Activated CD4-positive, alpha-beta T cell treated with anti-CD3 and anti-CD28 coated beads, Interleukin-2, amount 50 U/mL, for 4 hours (primary cell): ENCODE measurements around the gene MYO1D.
"Not testable (repeated sequence)": the region's sequence is repeated elsewhere in the genome, so short reads cannot be mapped to it uniquely, and the experiment has no call there.

ENCODE experiments used
- DNase-seq, 2 experiments: peaks; one replicate each; pipeline ENCODE4 v3.0.0-alpha.2; 2020

Gene MYO1D

DNA sequence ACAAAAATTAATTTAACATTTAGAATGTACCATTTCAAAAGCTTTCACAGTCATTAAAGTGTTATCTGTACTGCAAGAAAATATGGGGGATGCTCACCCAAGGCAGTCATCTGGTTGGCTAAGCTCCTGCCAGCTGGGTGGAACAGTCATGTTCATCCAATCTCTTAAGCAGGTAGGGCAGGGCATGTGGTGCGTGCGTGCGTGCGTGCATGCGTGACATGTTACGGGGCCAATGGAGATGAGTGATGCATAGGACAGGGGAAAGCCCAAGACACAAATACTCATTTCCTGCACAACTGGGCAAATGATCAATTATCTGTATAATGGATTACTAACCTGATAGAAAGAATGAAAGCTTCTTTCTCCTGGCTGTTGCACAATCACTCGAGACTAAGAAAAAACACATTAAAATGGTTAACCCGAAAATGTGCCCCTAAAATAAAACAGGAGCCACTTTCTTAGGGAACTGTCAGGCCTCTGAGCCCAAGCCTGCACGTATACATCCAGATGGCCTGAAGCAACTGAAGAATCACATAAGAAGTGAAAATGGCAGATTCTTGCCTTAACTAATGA lies 104.4 kb downstream of the MYO1D start:
- no peak for DNase-seq

DNA sequence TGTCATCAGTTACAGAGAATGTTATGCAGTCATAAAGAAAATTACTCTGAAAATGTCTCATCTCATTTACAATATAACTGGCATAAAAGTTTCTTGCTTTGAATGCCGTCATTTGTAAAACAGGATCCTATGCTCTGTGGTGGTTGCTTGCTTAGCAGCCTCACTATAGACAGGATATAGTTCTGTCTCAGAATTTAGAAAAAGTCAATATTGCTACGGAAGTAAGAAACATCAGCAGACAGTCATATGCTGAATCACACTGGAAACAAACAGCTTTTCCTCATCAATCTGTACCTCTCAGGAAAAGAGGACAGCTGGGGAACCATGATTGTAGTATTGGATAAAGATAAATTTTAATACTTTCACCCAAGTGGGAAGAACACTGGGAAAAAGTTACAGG lies 105.5 kb downstream of the MYO1D start:
- DNase-seq, result no peak

DNA sequence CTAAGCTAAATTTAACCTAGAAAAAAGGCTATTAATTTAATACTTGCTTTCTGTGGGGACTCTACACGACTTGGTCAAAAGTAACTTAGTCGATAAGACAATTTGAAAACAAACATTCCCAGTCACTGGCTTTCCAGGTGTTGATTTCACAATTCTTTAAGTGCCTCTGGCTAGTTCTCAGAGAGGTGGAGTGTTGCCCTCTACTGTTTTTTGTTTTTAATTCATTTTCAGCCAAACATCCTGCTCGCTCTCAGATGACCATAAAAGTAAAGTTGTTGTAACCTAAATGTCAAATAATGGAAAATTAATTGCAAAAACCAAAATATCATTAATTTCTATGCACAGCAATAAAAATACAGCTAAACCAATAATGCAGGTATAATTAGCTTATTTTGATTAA lies 107.1 kb downstream of the MYO1D start:
- no peak for DNase-seq

DNA sequence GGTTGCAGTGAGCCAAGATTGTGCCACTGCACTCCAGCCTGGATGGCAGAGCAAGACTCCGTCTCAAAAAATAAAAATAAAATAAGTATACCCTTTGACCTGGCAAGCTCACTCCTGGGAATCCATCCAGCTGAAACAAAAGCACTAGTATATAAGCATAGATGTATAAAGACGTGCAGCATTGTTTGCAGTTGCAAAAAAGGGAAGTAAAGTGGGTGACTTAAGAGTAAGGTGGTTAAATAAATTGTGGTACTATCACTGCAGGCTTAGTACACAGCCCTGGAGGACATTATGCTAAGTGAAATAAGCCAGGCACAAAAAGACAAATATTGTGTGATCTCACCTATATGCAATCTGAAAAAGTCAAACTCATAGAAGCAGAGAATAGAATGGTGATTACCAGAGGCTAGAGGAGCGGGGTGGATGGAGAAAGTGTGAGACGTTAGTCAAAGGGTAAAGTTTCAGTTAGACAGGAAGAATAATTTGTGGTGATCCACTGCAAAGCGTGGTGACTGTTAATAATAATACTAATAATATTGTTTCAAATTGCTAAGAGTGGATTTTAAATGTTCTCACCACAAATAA lies 113.0 kb downstream of the MYO1D start:
- DNase-seq, result no peak

DNA sequence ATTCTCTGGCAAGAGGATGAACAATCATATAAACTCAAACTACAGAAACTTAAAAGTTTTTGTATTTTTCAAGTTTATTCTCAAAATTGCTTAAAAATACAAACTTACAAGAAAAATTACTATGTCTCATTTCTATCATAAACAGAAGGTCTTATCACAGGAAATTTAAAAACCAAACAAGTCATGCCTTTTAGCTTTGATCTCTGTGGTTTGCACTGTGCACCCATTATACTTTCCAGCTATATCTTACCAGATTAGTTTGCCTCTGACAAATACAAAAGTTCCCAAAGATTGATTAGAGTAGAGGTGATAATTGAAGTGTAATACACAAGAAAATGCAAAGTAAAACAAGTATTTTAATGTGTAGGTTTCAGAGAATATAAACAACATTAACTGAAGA lies 117.4 kb downstream of the MYO1D start:
- DNase-seq, result no peak

DNA sequence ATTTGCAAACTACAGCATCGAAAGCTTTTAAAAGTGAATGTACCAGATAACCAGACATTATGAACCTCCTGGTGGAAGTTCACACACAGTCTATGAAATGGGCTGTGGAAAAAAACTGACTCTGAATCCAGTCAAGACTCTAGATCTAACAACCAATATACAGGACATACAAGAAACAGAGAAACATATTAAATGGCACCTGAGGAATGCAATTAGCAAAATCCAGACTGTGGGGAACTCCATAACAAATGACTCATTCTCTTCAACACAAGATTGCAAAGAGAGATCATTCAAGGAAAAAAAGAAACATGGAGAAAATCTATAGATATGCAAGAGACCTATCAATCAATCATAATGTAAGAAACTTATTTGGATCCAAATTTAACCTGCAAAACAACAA lies 119.0 kb downstream of the MYO1D start:
- no peak for DNase-seq

DNA sequence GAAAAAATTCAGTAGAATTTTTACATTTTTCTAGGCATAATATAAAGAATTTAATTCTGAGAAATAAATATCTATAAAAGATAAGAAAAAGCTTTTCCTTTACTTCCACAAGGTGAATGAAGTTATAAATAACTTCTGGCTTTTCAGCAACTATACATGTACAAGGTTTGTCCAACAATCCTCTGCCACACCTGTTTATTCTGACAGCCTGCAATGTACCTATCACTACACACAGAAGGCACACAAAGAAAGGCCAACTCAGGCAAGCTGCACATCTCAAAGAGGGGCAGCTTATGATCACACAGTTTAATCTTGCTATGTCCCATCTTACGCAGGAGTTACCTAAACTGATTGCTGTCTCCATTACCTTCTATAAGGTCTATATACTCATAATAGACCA lies 120.2 kb downstream of the MYO1D start:
- DNase-seq, result no peak

DNA sequence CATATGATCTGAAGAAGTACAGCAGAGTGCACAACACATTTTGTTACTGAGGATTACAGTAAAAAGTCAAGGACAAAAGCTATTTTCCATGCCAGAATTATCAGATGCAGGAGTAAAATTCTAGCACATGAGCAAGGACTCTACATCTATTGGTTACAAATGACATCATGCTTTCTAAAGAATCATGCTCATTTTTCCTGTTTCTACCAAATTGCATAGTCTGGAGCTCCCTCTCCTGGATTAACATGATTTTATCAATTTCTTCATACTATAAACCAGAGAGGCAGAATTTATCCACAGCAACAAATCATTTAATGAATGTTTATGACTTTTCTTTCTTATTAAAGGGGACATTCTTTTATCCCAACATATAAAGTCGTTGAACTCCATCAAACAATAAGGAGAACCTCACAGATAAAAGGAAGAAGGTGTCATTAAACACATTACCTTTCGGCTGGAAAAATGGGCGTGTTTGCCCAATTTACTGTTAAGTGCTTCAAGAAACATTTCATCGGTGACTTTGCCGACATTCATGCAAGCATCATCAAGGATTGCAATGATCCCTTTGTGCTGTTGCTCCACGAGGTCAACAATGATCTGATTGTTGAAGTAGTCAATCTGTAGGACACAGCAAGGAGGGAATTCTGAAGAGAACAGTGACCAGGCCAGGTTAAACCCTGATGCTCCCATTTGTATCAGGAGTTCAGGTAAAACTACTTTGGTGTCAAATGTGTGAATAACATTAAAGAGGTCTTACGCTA lies 121.7 kb downstream of the MYO1D start:
- DNase-seq, result no peak

DNA sequence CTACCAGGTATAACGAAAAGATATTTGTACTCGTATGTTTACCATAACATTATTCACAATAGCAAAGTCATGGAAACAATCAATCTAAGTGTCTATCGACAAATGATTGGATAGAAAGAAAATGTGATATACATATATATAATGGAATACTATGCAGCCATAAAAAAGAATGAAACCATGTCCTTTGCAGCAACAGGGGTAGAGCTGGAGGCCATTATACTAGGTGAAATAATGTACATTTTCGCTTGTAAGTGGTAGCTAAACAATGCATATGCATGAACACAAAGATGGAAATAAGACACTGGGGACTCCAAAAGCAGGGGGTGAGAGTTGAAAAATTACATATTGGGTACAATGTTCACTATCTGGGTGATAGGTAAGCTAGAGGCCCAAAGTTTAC lies 124.0 kb downstream of the MYO1D start:
- no peak for DNase-seq

DNA sequence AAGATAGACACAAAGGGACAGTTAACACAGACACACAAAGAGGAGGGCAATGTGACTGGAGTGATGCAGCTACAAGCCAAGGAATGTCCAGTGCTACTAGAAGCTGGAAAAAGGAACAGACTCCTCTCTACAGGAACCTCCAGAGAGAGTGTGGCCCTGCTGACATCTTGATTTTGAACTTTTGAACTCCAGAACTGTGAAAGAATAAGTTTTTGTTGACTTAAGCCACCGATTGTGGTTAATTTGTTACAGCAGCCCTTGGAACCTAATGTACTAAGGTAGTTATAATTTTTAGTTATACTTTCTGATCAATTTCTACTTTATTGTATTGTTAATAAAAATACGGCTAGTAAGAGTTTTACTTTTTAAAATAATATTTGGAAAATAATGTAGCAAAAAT lies 129.1 kb downstream of the MYO1D start:
- no peak for DNase-seq

DNA sequence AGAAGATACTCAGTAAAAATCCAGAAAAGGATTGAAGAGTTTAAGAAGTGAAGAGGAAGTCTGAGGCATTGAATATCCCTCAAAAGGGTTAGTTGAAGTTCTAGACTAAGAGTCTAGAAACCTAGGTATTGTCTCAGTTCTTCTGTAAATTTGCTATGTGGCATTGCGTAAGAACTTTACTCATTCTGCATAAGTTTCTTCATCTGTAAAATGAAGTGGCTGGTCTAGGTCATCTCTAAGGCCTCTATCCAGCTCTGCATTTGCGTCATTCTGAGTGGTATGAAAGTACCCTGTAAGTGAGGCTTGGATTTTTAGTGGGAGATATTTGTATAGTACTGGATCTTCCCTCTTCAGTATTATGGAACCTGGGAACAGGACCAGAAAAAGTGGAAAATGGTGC lies 130.2 kb downstream of the MYO1D start:
- no peak for DNase-seq

DNA sequence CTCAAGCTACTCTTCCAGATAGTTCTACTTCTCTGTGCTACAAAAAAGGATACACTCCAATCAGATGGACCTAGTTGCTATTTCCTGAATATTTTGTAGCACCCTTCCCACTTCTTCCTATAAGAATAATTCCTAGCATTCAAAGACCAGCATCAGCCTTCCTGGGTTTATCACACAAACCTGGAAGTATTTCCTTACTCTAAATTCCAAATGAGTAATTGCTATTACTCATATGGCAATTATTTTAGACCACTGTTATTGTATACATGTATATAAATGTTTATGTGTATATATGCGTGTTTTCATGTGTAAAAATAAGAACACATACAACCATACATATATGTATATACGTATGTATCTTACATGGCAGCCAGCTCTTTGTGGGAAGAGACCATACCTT lies 130.6 kb downstream of the MYO1D start:
- no peak for DNase-seq

DNA sequence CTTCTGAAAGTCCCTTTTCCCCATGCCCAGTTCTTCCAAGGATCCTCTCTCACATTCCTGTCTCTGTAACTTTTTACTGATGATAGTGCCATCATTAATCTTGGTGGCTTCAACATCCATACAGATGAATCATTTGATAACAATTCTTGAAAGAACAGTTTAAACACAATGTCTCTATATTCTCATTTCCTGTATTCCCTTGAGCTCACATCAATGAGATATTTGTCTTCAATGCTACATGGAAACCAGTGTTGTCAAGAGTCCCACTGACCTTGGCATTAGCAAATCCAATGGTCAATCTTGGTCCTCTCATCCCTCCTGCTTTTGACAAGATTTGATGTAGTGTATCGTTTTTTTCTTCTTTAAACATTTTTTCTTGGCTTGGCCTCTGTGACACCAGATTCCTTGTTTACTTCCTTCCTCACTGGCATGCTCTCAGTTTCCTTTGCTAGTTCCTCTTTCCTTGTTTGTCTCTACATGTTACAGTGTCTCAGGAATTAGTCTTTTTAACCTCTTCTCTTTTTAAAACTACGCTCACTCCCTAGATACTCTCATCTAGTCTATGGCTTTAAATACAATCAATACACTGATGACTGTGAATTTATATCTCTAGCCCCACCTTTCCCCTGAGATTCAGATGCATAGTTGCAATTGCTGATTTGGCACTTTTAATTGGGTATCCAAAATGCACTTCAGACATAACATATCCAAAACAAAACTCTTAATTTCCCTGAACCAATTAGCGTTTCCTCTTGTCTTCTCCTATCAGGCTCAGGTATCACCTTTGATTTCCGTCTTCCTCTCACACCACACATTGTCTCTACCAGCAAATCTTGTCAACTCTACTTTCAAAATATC lies 134.0 kb downstream of the MYO1D start:
- DNase-seq, result no peak

DNA sequence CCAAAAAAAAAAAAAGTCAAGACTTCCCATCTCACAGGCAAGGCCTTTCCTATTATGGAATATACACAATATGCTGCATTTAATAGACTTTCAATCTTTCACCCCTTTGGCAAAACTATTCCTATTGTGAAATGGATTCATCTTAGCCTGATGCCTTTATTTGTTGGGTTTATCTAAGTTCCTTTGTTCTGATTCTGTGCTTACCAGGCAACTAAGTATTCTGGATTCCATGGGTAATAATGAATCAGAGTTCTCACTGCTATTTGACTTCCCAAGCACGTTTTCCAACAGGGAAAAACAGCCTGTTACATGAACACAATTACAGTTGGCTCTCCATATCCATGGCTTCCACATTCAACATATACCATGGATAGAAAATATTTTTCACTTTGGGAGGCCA lies 135.5 kb downstream of the MYO1D start:
- DNase-seq, result no peak

DNA sequence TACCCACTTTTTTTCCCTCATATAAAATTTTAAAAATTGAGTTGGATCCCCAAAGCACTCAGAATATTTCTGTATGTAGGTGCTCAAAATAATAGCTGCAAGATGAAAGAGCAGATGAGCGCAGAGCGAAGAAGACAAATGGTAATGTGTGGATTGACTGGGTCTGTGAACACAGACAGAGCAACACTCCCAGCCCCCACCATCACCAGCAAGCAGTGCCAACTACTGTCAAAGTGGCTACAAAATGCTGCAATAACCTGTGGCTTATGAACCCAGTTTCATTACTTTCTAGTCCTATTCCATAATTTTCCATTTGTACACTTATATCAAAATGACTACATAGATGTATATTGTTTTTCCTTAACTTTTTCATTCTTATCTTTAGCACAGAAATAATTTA lies 137.2 kb downstream of the MYO1D start:
- DNase-seq, result no peak

DNA sequence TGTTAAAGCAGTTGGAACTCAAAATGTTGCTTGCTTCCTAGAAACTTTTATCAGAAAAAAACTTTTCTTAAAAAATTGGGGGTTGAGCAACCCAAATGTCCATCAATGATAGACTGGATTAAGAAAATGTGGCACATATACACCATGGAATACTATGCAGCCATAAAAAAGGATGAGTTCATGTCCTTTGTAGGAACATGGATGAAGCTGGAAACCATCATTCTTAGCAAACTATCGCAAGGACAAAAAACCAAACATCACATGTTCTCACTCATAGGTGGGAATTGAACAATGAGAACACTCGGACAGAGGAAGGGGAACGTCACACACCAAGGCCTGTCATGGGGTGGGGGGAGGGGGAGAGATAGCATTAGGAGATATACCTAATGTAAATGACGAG lies 137.8 kb downstream of the MYO1D start:
- DNase-seq, result not testable (repeated sequence)

DNA sequence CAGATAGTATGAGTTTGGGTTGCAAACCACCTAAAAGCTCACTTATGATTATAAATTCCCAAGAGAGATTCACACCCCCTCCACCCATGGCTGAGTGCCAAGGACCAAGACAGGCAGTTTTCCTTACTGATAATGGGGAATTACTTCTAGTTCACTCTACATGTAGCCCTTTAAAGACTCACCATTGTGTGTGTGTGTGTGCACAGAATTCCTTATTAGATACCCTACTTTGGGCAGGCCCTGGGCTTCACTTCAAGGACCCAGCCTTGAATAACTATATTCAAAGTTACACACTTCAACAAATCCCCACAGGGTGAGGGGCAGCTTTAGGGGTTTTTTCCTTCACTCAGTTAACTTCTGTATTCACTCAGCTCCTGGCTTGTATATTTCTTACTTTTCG lies 143.5 kb downstream of the MYO1D start:
- no peak for DNase-seq

DNA sequence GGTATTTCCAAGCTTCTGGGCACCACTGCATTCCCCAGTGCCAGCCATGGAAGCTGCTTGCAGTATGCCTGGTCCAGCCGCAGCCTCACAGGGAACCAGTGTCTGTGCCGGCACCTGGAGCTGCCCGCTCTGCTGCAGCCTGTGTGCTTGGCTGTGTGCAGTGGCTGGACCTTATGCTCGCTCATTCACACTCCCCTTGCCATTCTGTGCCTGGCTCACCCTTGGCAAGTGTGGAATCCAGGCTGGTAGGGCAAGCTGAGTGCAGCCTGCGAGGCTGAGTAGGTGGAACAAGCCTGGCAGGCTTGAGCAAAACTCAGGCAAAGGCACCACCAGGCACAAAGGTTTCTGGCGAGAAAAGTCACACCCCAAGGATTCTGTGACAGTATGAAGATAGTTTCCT lies 144.0 kb downstream of the MYO1D start:
- DNase-seq, result no peak

DNA sequence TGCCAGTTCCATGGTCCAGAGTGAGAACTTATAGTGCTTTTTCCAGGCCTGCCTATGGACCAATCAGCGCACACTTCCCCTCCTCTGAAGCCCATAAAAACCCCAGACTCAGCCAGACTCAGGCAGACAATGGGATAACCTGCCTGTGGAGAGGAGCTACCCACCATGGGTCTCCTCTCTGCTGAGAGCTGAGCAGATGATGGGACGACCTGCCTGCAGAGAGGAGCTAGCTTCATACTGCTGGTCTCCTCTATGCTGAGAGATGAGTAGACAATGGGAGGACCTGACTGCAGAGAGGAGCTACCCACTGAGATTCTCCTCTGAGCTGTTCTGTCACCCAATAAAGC lies 144.7 kb downstream of the MYO1D start:
- no peak for DNase-seq

DNA sequence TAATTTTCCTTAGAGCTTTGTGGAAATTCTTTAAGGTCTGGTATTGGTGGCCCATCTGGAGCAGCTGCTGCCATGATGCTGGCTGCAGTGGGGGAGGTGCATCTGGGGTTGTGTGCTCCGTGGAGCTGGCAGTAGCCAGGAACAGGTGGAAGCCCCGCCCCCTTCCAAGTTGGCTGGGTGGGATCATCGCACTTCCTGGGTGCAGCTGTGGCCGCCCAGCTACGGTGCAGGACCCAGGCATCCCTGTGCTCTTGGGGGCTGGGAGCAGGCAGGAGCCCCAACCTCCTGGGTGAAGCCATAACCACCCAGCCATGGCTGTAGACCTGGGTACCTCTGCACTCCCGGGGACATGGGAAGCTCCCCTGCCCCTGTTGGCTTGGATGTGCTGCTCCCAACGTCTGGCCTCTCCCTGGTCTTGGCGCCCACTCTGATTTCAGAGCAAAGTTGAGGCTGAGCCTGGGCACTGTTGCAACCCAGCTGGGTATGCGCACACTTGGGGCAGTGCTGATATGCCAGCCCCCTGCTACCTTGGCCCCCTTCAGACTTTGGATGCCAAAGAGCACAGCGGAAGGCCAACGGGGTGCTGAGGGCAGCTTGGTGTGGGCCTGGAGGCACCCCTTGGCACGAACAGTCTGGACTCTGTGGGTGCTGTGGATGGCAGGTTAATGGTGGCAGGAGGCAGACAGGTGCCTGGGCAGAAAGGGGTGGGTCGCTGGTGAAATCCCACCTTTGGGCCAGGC lies 145.2 kb downstream of the MYO1D start:
- no peak for DNase-seq

DNA sequence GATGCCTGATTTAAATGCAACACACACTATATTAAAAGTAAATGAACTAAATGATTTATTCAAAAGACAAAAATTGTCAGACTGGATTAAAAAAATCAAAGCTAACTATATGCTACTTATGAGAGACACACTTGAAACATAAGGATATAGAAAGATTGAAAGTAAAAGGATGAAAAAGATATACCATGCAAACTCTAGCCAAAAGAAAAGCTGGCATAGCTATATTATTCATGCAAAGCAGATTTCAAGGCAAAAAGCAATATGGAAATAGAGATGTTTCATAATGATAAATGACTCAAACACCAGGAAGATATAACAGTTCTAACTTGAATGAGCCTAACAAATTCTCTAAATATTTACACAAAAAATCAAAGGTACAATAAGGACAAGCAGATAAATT lies 149.2 kb downstream of the MYO1D start:
- no peak for DNase-seq

DNA sequence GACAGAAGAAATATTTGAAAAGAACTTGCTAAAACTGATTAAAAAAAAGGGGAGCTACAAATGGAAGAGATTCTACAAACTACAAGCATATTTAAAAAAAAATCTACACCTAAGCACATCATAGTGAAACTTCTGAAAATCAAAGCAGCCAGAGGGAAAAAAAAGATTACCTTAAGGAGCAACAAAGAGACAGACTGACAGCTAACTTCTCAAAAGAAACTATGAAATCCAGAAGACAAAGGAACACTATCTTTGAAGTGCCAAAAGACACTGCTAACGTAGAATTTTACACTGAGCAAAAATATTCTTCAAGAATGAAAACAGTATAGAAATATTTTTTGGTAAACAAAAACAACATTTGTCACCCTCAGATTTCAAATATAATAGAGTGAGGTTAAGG lies 151.2 kb downstream of the MYO1D start:
- DNase-seq, result no peak

DNA sequence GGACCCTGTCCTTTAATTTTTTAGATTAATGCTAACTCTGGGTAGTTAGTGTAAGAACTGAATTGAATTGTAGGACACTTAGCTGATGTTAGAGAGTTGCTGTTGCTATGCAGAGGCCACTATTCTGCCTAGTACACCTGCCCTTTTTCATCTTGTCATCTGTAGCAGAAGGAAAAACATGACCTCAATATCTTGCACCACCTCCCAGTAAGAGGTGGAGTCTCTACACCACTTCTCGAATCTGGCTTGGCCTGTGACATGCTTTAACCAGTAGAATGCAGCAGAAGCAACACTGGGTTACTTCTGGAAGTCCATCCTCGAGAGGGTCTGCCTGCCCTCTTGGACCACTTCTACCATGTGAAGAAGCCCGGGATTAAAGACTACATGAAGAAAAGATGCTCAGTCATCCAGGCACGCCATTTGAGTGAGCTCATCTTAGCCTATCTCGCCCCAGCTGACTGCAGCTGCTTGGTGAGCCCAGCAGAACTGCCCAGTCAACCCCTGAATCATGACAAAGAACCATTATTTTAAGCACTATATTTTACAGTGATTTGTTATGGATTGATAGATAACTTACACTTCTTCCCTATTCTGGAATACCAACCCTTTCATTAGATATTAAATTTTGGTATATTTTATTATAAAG lies 153.5 kb downstream of the MYO1D start:
- no peak for DNase-seq
